Smooth muscle cell (in vitro differentiated cells): ENCODE data around the gene MYO7B. TPM values are rescaled to one million over a fixed set of nuclear protein-coding genes. Genes with fewer than 3 reads are reported as not detected.

Source experiments
- DNase-seq: peaks from one replicate; lab custom pipeline; 2025; ENCODE audit not compliant: unreplicated experiment; lab: John Stamatoyannopoulos, UW
- H2AFZ ChIP-seq: fragments of 200-600 bp; sonication (generic); 2 replicates; pipeline ENCODE4 v1.6.0; 2016; ENCODE audit warnings: antibody characterized with exemption, low read depth, mild to moderate bottlenecking
- H3F3A ChIP-seq: fragments of 200-600 bp; sonication (generic); 2 replicates; pipeline ENCODE4 v1.6.0; 2017; ENCODE audit warnings: antibody characterized with exemption, low read depth
- H3K27ac ChIP-seq: fragments of 200-600 bp; sonication (generic); 2 replicates; pipeline ENCODE4 v1.5.1; 2016; ENCODE audit warnings: low read depth, mild to moderate bottlenecking
- H3K27me3 ChIP-seq: fragments of 200-600 bp; sonication (generic); 2 replicates; pipeline ENCODE4 v1.6.1; 2016; ENCODE audit warnings: low read depth, mild to moderate bottlenecking
- H3K36me3 ChIP-seq: fragments of 200-600 bp; sonication (generic); 2 replicates; pipeline ENCODE4 v1.5.1; 2016; ENCODE audit warnings: low read depth
- H3K4me1 ChIP-seq: fragments of 200-600 bp; sonication (generic); 2 replicates; pipeline ENCODE4 v1.5.1; 2016; ENCODE audit warnings: low read depth
- H3K4me2 ChIP-seq: fragments of 200-600 bp; sonication (generic); 2 replicates; pipeline ENCODE4 v1.6.0; 2016; ENCODE audit warnings: mild to moderate bottlenecking
- H3K4me3 ChIP-seq: fragments of 200-600 bp; sonication (generic); 2 replicates; pipeline ENCODE4 v1.5.1; 2016; ENCODE audit warnings: mild to moderate bottlenecking
- H3K79me2 ChIP-seq: fragments of 200-600 bp; sonication (generic); 2 replicates; pipeline ENCODE4 v1.6.0; 2016; ENCODE audit warnings: low read depth, mild to moderate bottlenecking
- H3K9ac ChIP-seq: fragments of 200-600 bp; sonication (generic); 2 replicates; pipeline ENCODE4 v1.6.0; 2016; ENCODE audit warnings: low read depth
- H3K9me3 ChIP-seq: fragments of 200-600 bp; sonication (generic); replicated peaks from 2 replicates; pipeline ENCODE4 v1.5.1; 2016; ENCODE audit warnings: low read depth
- H4K20me1 ChIP-seq: fragments of 200-600 bp; sonication (generic); 2 replicates; pipeline ENCODE4 v1.6.0; 2016; ENCODE audit warnings: low read depth
- CTCF ChIP-seq: fragments of 200-600 bp; sonication (generic); IDR thresholded peaks from 2 replicates; pipeline ENCODE4 v1.5.1; 2017; ENCODE audit warnings: borderline replicate concordance, mild to moderate bottlenecking, antibody characterized with exemption; ENCODE audit not compliant: insufficient read depth, poor library complexity, severe bottlenecking
- WGBS: methylation state at CpG from one replicate; pipeline ENCODE4 v1.1.7; 2016; ENCODE audit warnings: low lambda C conversion rate; 5-methylcytosine and 5-hydroxymethylcytosine counted together
- polyA plus RNA-seq: library from polyadenylated mRNA; unstranded; fragments of >200 nt; fragmentation: Nextera tagmentation; extraction: Ambion mirVana; gene quantifications from 2 replicates; pipeline ENCODE4 v1.2.1, GENCODE V29; 2016
- total RNA-seq: library from RNA; depleted of rRNA; stranded (reverse); fragments of >200 nt; gene quantifications from 2 replicates; pipeline ENCODE4 v1.2.3, GENCODE V29; 2014

Gene MYO7B
- total and polyA plus RNA-seq, 2 experiments from 2014 or later, result 0.09 to 0.35 TPM

DNA sequence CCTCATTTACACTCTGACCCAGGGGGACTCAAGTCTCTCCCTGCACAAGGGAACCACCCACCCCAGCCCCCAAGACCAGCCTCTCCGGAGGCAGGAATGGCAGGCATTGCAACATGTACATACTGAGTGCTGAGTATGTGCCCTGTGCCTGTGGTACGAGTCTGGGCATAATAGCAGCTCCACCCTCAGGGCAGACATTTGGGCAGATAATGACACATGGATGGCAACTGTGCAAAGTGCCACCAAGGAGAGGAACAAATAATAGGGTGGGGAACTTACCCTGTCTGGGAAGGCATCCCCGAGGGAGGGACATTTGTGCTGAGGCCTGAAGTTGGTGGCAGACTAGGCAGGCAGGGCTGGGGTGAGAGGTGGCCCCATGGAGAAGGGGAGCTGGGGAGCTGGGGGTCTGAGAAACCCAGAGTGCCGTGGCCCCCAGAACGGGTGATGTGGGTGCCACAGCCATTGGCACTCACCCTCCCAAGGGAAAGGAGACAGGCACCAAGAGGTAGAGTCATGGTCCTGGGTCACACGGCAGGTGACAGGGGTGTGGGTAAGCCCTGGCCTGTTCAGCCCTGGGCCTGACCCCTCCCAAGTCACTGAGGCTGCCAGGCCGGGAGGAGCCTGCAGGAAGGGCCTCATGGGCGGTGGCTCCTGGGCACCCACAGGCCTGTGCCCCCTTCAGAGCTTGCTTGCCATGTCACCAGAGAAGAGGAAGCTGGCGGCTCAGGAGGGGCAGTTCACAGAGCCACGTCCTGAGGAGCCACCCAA lies 94.8 kb downstream of the MYO7B start:
- H3K9ac ChIP-seq, result no peak overlapping the region
- H3K36me3 ChIP-seq, result no peaks in the 10 kb centered on the region
- no peak overlapping the region for H2AFZ ChIP-seq
- no peak overlapping the region for H3K27ac ChIP-seq
- no peak for DNase-seq
- no peak overlapping the region for H3K4me3 ChIP-seq
- H3K27me3 ChIP-seq, result no peaks in the 10 kb centered on the region
- no peaks in the 10 kb centered on the region for H3K9me3 ChIP-seq
- H3K4me2 ChIP-seq, result no peak overlapping the region
- no peaks in the 10 kb centered on the region for H3K4me1 ChIP-seq
- TF ChIP-seq CTCF, result no peak
- 95% methylated on average over 10 of the region's 10 CpGs for WGBS
- no peaks in the 10 kb centered on the region for H3K79me2 ChIP-seq
- H4K20me1 ChIP-seq, result no peaks in the 10 kb centered on the region
- no peaks in the 10 kb centered on the region for H3F3A ChIP-seq

- DNase-seq, result no peak
- TF ChIP-seq CTCF, result no peak
- no peaks in the 10 kb centered on the region for H3K36me3 ChIP-seq
Observed at GRCh38 chr2:127630864-127631540, 95.5 kb downstream of the MYO7B start.

DNA sequence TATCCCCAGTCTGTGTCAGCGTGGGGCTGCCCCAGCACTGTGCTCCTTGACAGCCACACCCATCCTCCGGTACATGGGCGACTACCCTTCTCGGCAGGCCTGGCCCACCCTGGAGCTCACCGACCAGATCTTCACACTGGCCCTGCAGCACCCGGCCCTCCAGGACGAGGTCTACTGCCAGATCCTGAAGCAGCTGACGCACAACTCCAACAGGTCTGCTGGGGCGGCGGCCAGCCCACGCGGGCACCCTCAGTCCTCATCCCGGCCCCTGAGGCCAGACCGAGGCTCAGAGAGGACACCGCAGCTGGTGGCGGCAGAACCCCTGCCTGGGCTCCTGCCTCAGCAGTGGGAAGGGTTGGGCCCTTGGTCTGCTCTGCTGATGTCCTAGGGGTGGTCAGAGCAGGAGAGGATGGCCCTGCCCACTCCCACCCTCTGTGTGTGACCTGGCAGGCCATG lies 96.1 kb downstream of the MYO7B start:
- H3K9me3 ChIP-seq, result no peaks in the 10 kb centered on the region
- H3K4me2 ChIP-seq, result no peak overlapping the region
- no peak overlapping the region for H3K9ac ChIP-seq
- 93% methylated on average over 16 of the region's 16 CpGs for WGBS
- no peak overlapping the region for H3K4me3 ChIP-seq
- TF ChIP-seq CTCF, result no peak
- no peaks in the 10 kb centered on the region for H3K36me3 ChIP-seq
- H3K4me1 ChIP-seq, result no peaks in the 10 kb centered on the region
- H3F3A ChIP-seq, result no peaks in the 10 kb centered on the region
- no peaks in the 10 kb centered on the region for H3K27me3 ChIP-seq
- DNase-seq, result no peak
- no peaks in the 10 kb centered on the region for H3K79me2 ChIP-seq
- H2AFZ ChIP-seq, result no peak overlapping the region
- H4K20me1 ChIP-seq, result no peaks in the 10 kb centered on the region
- H3K27ac ChIP-seq, result no peak overlapping the region

More at GRCh38 chr2:127630864-127631540, 95.5 kb downstream of the MYO7B start:
- no peak overlapping the region for H2AFZ ChIP-seq
- no peaks in the 10 kb centered on the region for H3K79me2 ChIP-seq
- no peaks in the 10 kb centered on the region for H3F3A ChIP-seq
- no peak overlapping the region for H3K4me3 ChIP-seq
- no peaks in the 10 kb centered on the region for H3K9me3 ChIP-seq
- H3K4me2 ChIP-seq, result no peak overlapping the region
- no peaks in the 10 kb centered on the region for H4K20me1 ChIP-seq
- no peak overlapping the region for H3K27ac ChIP-seq
- WGBS, result 94% methylated on average over 18 of the region's 25 CpGs
- no peaks in the 10 kb centered on the region for H3K27me3 ChIP-seq
- no peak overlapping the region for H3K9ac ChIP-seq
- no peaks in the 10 kb centered on the region for H3K4me1 ChIP-seq
